Measurements from ENCODE around the gene KIRREL2. TPM values are rescaled to one million over a fixed set of nuclear protein-coding genes. Genes with fewer than 3 reads are reported as not detected.

The KIRREL2 gene
- total and polyA plus RNA-seq, 9 of the 15 experiments (the other 6 are each of a cell fraction or from before 2014, with no cell fraction given), result 0.01 to 0.12 (median 0.09) TPM; not detected in 4

GRCh38 chr19:35872180-35872579 lies 15.5 kb downstream of the KIRREL2 start (continued):
- TF ChIP-seq XRCC4 (IDR thresholded peaks at IDR 0.05; ENCODE audit: extremely low read depth, insufficient read depth, insufficient read length) (no peak), DIDO1 (tag; IDR thresholded peaks at IDR 0.05; ENCODE audit: low read depth) (no peak), SMARCB1 (IDR thresholded peaks at IDR 0.05; ENCODE audit: insufficient read length, low read depth) (no peak), KLF16 (IDR thresholded peaks at IDR 0.05) (no peak), MTA1 (IDR thresholded peaks at IDR 0.05; ENCODE audit: borderline replicate concordance) (no peak), PHTF2 (CRISPR knock-in tag; IDR thresholded peaks at IDR 0.05) (no peak), PHF8 (IDR thresholded peaks at IDR 0.05; ENCODE audit: borderline replicate concordance, low read length) (no peak), HDGF (IDR thresholded peaks at IDR 0.05) (no peak), ZNF263 (CRISPR knock-in tag; IDR thresholded peaks at IDR 0.05; ENCODE audit: borderline replicate concordance) (no peak), HCFC1 (IDR thresholded peaks at IDR 0.05; ENCODE audit: low read depth, low read length) (peak; percentile 83), ZNF134 (CRISPR knock-in tag; conservative IDR thresholded peaks at IDR 0.05) (no peak), SOX6 (IDR thresholded peaks at IDR 0.05) (no peak), ZNF143 (CRISPR knock-in tag; IDR thresholded peaks at IDR 0.05) (peak; percentile 71)

GRCh38 chr19:35874392-35874930 lies 17.8 kb downstream of the KIRREL2 start:
- no peak for TF ChIP-seq FOXA1 (IDR thresholded peaks at IDR 0.05; ENCODE audit: borderline replicate concordance)
- no peak for TF ChIP-seq HMGN3 (IDR thresholded peaks at IDR 0.05; ENCODE audit: borderline replicate concordance, extremely low read depth, insufficient read length, low read depth, low read length)
- TF ChIP-seq ARID3B (CRISPR knock-in tag; IDR thresholded peaks at IDR 0.05; ENCODE audit: borderline replicate concordance), result no peak
- no peak for TF ChIP-seq ZNF217 (CRISPR knock-in tag; IDR thresholded peaks at IDR 0.05)
- TF ChIP-seq ZNF239 (CRISPR knock-in tag; IDR thresholded peaks at IDR 0.05), result no peak
- TF ChIP-seq YBX1 (IDR thresholded peaks at IDR 0.05), result no peak
- TF ChIP-seq GTF2E2 (tag; IDR thresholded peaks at IDR 0.05), result no peak
- H3K27me3 ChIP-seq (ENCODE audit: control insufficient read depth in 2 of 2, insufficient read depth in 2 of 2, low read length in 2 of 2), result peaks cover 13 to 32% of the 10 kb centered on the region in 2 experiments; a peak in 4 of 5 replicates
- H3K27ac ChIP-seq (ENCODE audit: extremely low read depth, low read depth, low read length), result no peak overlapping the region
- FAIRE-seq, result no peak
- no peaks in the 10 kb centered on the region for H3K9me1 ChIP-seq (ENCODE audit: control insufficient read depth, insufficient read depth, low read length)
- no peak overlapping the region for H3K4me2 ChIP-seq (ENCODE audit: insufficient read depth, low read length)
- H3K36me3 ChIP-seq (ENCODE audit: control insufficient read depth, insufficient read depth, low read length), result no peaks in the 10 kb centered on the region
- ChIA-PET CTCF (ENCODE audit: low intra/inter-chr PET ratio) (no interaction called here), POLR2A (interaction anchor here (0.6 kb wide), 3 partner anchors 127 to 233 kb away, joined by 3 read pairs; no protein-coding TSS in a partner anchor)
- ATAC-seq, result no peak
- 24% methylated on average over 30 of the region's 32 CpGs for WGBS (ENCODE audit: insufficient coverage, low coverage, missing lambda C conversion rate)
- in situ Hi-C loops (cut with MboI), result no loop called here
- H3K79me2 ChIP-seq (ENCODE audit: control insufficient read depth, insufficient read depth, low read length), result no peaks in the 10 kb centered on the region
- no peaks in the 10 kb centered on the region for H3K9me3 ChIP-seq (replicated peaks; ENCODE audit: control insufficient read depth, insufficient read depth, low read depth, low read length)
- no TSS peak for BruUV-seq (replicated peaks)
- no peak overlapping the region for H3K9ac ChIP-seq (ENCODE audit: insufficient read depth in 1 of 2, low read depth in 2 of 2, low read length in 2 of 2)
- no peak for DNase-seq (ENCODE audit: extremely low read depth in 1 of 4, low spot score in 3 of 4)
- H4K20me1 ChIP-seq (replicated peaks; ENCODE audit: control insufficient read depth, insufficient read depth, low read length), result peaks cover 13% of the 10 kb centered on the region; the same call in 1 of the 2 replicates
- no peak overlapping the region for H2AFZ ChIP-seq (ENCODE audit: low read depth, low read length)
- no peak overlapping the region for H3K4me3 ChIP-seq
- H3K4me1 ChIP-seq (replicated peaks in 1 of 2; ENCODE audit: control insufficient read depth in 2 of 2, insufficient read depth in 2 of 2, low read length in 2 of 2), result peaks cover 13 to 35% of the 10 kb centered on the region in 2 experiments
- intact Hi-C loops (cut with micrococcal nuclease), result no loop called here
